Stimulated activated CD4-positive, alpha-beta T cell treated with anti-CD3 and anti-CD28 coated beads, Interleukin-2, amount 100 ng/mL, for 24 hours (primary cell): ENCODE measurements around the gene TRAF6.
"Not testable (repeated sequence)": the region's sequence is repeated elsewhere in the genome, so short reads cannot be mapped to it uniquely, and the experiment has no call there.

Source experiments
- DNase-seq, 2 donors: peaks; one replicate each; pipeline ENCODE4 v3.0.0-alpha.2; 2020

Gene TRAF6

GRCh38 chr11:36492724-36493304 lies 17.3 kb downstream of the TRAF6 start:
- DNase-seq, result peak in 1 of 2 donors; percentile 23

- DNase-seq, result no peak
Measured at GRCh38 chr11:36490026-36490806, 19.9 kb downstream of the TRAF6 start.

GRCh38 chr11:36488096-36488495 lies 22.0 kb downstream of the TRAF6 start:
- DNase-seq, result no peak

GRCh38 chr11:36487619-36488018 lies 22.5 kb downstream of the TRAF6 start:
- DNase-seq, result no peak

- DNase-seq, result no peak
Measured at GRCh38 chr11:36485298-36486002, 24.6 kb downstream of the TRAF6 start.

GRCh38 chr11:36483042-36483441 lies 27.0 kb downstream of the TRAF6 start:
- not testable (repeated sequence) for DNase-seq

- DNase-seq, result no peak
Measured at GRCh38 chr11:36480833-36481232, 29.2 kb downstream of the TRAF6 start.

GRCh38 chr11:36478700-36479329 lies 31.3 kb downstream of the TRAF6 start:
- DNase-seq, result no peak

GRCh38 chr11:36475192-36475591 lies 34.9 kb downstream of the TRAF6 start:
- DNase-seq, result no peak

- DNase-seq, result no peak
Measured at GRCh38 chr11:36471577-36471976, 38.5 kb downstream of the TRAF6 start.

GRCh38 chr11:36469881-36470802 lies 39.9 kb downstream of the TRAF6 start:
- no peak for DNase-seq

GRCh38 chr11:36469063-36469462 lies 41.0 kb downstream of the TRAF6 start:
- DNase-seq, result peak in 1 of 2 donors; percentile 24

- no peak for DNase-seq
Measured at GRCh38 chr11:36467916-36468315, 42.2 kb downstream of the TRAF6 start.

GRCh38 chr11:36467012-36467411 lies 43.1 kb downstream of the TRAF6 start:
- DNase-seq, result no peak

- no peak for DNase-seq
Measured at GRCh38 chr11:36465449-36466163, 44.5 kb downstream of the TRAF6 start.

GRCh38 chr11:36464720-36465119 lies 45.4 kb downstream of the TRAF6 start:
- DNase-seq, result no peak

- no peak for DNase-seq
Measured at GRCh38 chr11:36463781-36464180, 46.3 kb downstream of the TRAF6 start.

- no peak for DNase-seq
Measured at GRCh38 chr11:36462321-36462720, 47.8 kb downstream of the TRAF6 start.

GRCh38 chr11:36460220-36460619 lies 49.9 kb downstream of the TRAF6 start:
- no peak for DNase-seq

- no peak for DNase-seq
Measured at GRCh38 chr11:36459046-36459445, 51.0 kb downstream of the TRAF6 start.

- no peak for DNase-seq
Measured at GRCh38 chr11:36458129-36458915, 51.8 kb downstream of the TRAF6 start.
